Suprapubic skin (tissue), 4 donors: ENCODE data around the gene TENT5D.
"Not testable (repeated sequence)": the region's sequence is repeated elsewhere in the genome, so short reads cannot be mapped to it uniquely, and the experiment has no call there.

ENCODE experiments used
- CTCF ChIP-seq, 2 donors: fragments of 200-600 bp in 1 of 2; fragments of 450-650 bp in 1 of 2; sonication (generic) in 1 of 2; IDR thresholded peaks; one replicate each; pipeline ENCODE4 v1.5.1; 2016 to 2019; ENCODE audit warnings: antibody characterized with exemption in 2 of 2, mild to moderate bottlenecking in 1 of 2, moderate library complexity in 1 of 2
- POLR2A ChIP-seq, 2 donors: fragments of 450-650 bp; IDR thresholded peaks; one replicate each; pipeline ENCODE4 v1.6.1; 2017; ENCODE audit warnings: antibody characterized with exemption in 2 of 2, mild to moderate bottlenecking in 2 of 2, moderate library complexity in 2 of 2
- POLR2AphosphoS5 ChIP-seq, 3 donors: sonication (generic); formaldehyde crosslinking; IDR thresholded peaks; one replicate each; pipeline ENCODE4 v1.6.1; 2017; ENCODE audit warnings: antibody characterized with exemption in 3 of 3

DNA sequence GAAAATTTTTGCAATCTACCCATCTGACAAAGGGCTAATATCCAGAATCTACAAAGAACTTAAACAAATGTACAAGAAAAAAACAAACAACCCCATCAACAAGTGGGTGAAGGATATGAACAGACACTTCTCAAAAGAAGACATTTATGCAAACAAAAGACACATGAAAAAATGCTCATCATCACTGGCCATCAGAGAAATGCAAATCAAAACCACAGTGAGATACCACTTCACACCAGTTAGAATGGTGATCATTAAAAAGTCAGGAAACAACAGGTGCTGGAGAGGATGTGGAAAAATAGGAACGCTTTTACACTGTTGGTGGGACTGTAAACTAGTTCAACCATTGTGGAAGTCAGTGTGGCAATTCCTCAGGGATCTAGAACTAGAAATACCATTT is 34.6 kb upstream of the TENT5D start:
- not testable (repeated sequence) for TF ChIP-seq POLR2AphosphoS5, CTCF, POLR2A (IDR thresholded peaks at IDR 0.05)
